Measurements from ENCODE around the gene CERS6.
"Not testable (repeated sequence)": the region's sequence is repeated elsewhere in the genome, so short reads cannot be mapped to it uniquely, and the experiment has no call there.

DNA sequence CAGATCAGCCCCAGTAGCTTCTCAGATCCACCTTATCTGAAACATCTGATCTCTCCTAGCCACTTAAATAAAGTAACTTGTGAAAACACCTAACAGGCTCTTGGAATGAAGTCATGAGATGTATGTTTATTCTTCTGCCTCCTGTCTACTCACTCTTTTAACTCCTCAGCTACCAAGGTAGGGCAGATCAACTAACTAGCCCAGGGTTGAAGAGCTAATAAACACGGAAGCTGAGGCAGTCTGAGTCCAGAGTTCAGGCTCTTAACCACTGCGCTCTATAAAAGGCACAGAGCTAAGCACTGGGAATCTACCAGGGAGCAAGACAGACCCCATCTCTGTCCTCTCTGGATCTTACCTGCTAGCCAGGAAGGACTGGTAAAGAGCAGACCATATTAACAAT is 37.1 kb downstream of the CERS6 start:
- TF ChIP-seq, protein P1, sequence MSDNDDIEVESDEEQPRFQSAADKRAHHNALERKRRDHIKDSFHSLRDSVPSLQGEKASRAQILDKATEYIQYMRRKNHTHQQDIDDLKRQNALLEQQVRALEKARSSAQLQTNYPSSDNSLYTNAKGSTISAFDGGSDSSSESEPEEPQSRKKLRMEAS (IDR thresholded peaks at IDR 0.05) = not testable (repeated sequence)
- TF ChIP-seq RAD21, YY1, JUND (IDR thresholded peaks at IDR 0.05): not testable (repeated sequence)
- TF ChIP-seq, protein P2, sequence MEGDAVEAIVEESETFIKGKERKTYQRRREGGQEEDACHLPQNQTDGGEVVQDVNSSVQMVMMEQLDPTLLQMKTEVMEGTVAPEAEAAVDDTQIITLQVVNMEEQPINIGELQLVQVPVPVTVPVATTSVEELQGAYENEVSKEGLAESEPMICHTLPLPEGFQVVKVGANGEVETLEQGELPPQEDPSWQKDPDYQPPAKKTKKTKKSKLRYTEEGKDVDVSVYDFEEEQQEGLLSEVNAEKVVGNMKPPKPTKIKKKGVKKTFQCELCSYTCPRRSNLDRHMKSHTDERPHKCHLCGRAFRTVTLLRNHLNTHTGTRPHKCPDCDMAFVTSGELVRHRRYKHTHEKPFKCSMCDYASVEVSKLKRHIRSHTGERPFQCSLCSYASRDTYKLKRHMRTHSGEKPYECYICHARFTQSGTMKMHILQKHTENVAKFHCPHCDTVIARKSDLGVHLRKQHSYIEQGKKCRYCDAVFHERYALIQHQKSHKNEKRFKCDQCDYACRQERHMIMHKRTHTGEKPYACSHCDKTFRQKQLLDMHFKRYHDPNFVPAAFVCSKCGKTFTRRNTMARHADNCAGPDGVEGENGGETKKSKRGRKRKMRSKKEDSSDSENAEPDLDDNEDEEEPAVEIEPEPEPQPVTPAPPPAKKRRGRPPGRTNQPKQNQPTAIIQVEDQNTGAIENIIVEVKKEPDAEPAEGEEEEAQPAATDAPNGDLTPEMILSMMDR (IDR thresholded peaks at IDR 0.05; ENCODE audit: low read depth, low read length, missing input control) = not testable (repeated sequence)

Measured in liver (tissue), 3 donors.